HepG2 (cell line): ENCODE results near the gene ARSB. TPM values are rescaled to one million over a fixed set of nuclear protein-coding genes. Genes with fewer than 3 reads are reported as not detected.

Source experiments
- ATRX ChIP-seq: sonication (generic); formaldehyde crosslinking; IDR thresholded peaks from 2 replicates; pipeline ENCODE4 v1.4.0; 2020; ENCODE audit warnings: missing genetic modification reagents, borderline replicate concordance
- BATF2 ChIP-seq: sonication (generic); formaldehyde crosslinking; IDR thresholded peaks from 2 replicates; pipeline ENCODE4 v1.8.0; 2022; ENCODE audit warnings: mild to moderate bottlenecking, missing genetic modification reagents, moderate library complexity
- CBX2 ChIP-seq, 2 experiments: fragments of 200-600 bp in 1 of 2; sonication (generic); formaldehyde crosslinking in 1 of 2; IDR thresholded peaks; 2 replicates each; pipeline versions ENCODE4 v1.7.0 to v1.8.1; 2018 to 2022; ENCODE audit warnings: low read depth in 2 of 2, low read length in 1 of 2, mild to moderate bottlenecking in 1 of 2, missing genetic modification reagents in 1 of 2
- DNMT1 ChIP-seq: sonication (generic); formaldehyde crosslinking; IDR thresholded peaks from 2 replicates; pipeline ENCODE4 v1.5.1; 2020; ENCODE audit warnings: mild to moderate bottlenecking, missing genetic modification reagents
- FOXA3 ChIP-seq: IDR thresholded peaks from 2 replicates; pipeline ENCODE4 v1.6.1; 2016; ENCODE audit warnings: missing genetic modification reagents, missing compliant biosample characterization
- FOXK2 ChIP-seq: fragments of 450-650 bp; IDR thresholded peaks from 2 replicates; pipeline ENCODE4 v1.6.1; 2016
- GATA4 ChIP-seq: sonication (generic); IDR thresholded peaks from 2 replicates; pipeline ENCODE4 v1.6.1; 2016; ENCODE audit warnings: antibody characterized with exemption, low read depth, borderline replicate concordance
- HOXA3 ChIP-seq: sonication (generic); formaldehyde crosslinking; IDR thresholded peaks from 2 replicates; pipeline ENCODE4 v1.5.0; 2020; ENCODE audit warnings: missing genetic modification reagents
- MAX ChIP-seq: IDR thresholded peaks from 2 replicates; pipeline ENCODE4 v1.6.1; 2012; ENCODE audit warnings: inconsistent platforms
- MBNL3 ChIP-seq: fragments of 250-450 bp; sonication (Bioruptor Pico); conservative IDR thresholded peaks from 2 replicates; pipeline ENCODE4 v1.8.0; 2022; ENCODE audit warnings: mild to moderate bottlenecking, inconsistent platforms
- NR2F6 ChIP-seq, 2 experiments: IDR thresholded peaks; 2 replicates each; pipeline ENCODE4 v1.6.1; 2016; ENCODE audit warnings: antibody characterized with exemption in 1 of 2, mild to moderate bottlenecking in 1 of 2
- PAWR ChIP-seq: sonication (generic); formaldehyde crosslinking; IDR thresholded peaks from 2 replicates; pipeline ENCODE4 v1.4.0; 2020; ENCODE audit warnings: missing genetic modification reagents, mild to moderate bottlenecking, borderline replicate concordance
- PAX8 ChIP-seq: sonication (generic); formaldehyde crosslinking; IDR thresholded peaks from 2 replicates; pipeline ENCODE4 v1.8.0; 2022; ENCODE audit warnings: mild to moderate bottlenecking, missing genetic modification reagents, borderline replicate concordance
- PLRG1 ChIP-seq: fragments of 450-650 bp; conservative IDR thresholded peaks from 2 replicates; pipeline ENCODE4 v1.6.1; 2016
- SALL1 ChIP-seq: sonication (generic); formaldehyde crosslinking; IDR thresholded peaks from 2 replicates; pipeline ENCODE4 v1.8.0; 2022; ENCODE audit warnings: mild to moderate bottlenecking, missing genetic modification reagents
- SIX1 ChIP-seq: sonication (generic); formaldehyde crosslinking; IDR thresholded peaks from 2 replicates; pipeline ENCODE4 v1.4.0; 2020; ENCODE audit warnings: missing genetic modification reagents, borderline replicate concordance
- SKIL ChIP-seq: sonication (generic); formaldehyde crosslinking; IDR thresholded peaks from 2 replicates; pipeline ENCODE4 v1.8.0; 2022; ENCODE audit warnings: missing genetic modification reagents, mild to moderate bottlenecking, moderate library complexity, borderline replicate concordance
- SMAD9 ChIP-seq: sonication (generic); formaldehyde crosslinking; IDR thresholded peaks from 2 replicates; pipeline ENCODE4 v1.5.1; 2020; ENCODE audit warnings: mild to moderate bottlenecking, missing genetic modification reagents
- STAG1 ChIP-seq: sonication (generic); formaldehyde crosslinking; IDR thresholded peaks from 2 replicates; pipeline ENCODE4 v1.4.0; 2020; ENCODE audit warnings: missing genetic modification reagents
- SUZ12 ChIP-seq: fragments of 150-350 bp; IDR thresholded peaks from 2 replicates; pipeline ENCODE4 v1.6.1; 2014; ENCODE audit warnings: low read depth, low read length
- TBL1XR1 ChIP-seq: fragments of 150-350 bp; IDR thresholded peaks from 2 replicates; pipeline ENCODE4 v1.6.1; 2014; ENCODE audit warnings: borderline replicate concordance, low read length; ENCODE audit not compliant: partially characterized antibody
- ZFP36L1 ChIP-seq: sonication (generic); formaldehyde crosslinking; IDR thresholded peaks from 2 replicates; pipeline ENCODE4 v1.8.0; 2022; ENCODE audit warnings: mild to moderate bottlenecking, missing genetic modification reagents, moderate library complexity
- ZNF343 ChIP-seq: sonication (generic); formaldehyde crosslinking; IDR thresholded peaks from 2 replicates; pipeline ENCODE4 v1.4.0; 2020; ENCODE audit warnings: mild to moderate bottlenecking, missing genetic modification reagents
- ZNF605 ChIP-seq: sonication (generic); formaldehyde crosslinking; IDR thresholded peaks from 2 replicates; pipeline ENCODE4 v1.8.0; 2022; ENCODE audit warnings: mild to moderate bottlenecking, missing genetic modification reagents
- ZNF616 ChIP-seq: sonication (generic); formaldehyde crosslinking; IDR thresholded peaks from 2 replicates; pipeline ENCODE4 v1.5.0; 2020; ENCODE audit warnings: low read depth, mild to moderate bottlenecking, missing genetic modification reagents
- ZNF660 ChIP-seq: sonication (generic); formaldehyde crosslinking; IDR thresholded peaks from 2 replicates; pipeline ENCODE4 v1.5.1; 2020; ENCODE audit warnings: mild to moderate bottlenecking, low read depth, missing genetic modification reagents, borderline replicate concordance
- ZNF672 ChIP-seq: sonication (generic); formaldehyde crosslinking; IDR thresholded peaks from 2 replicates; pipeline ENCODE4 v1.8.1; 2022; ENCODE audit warnings: missing genetic modification reagents
- ZNF780A ChIP-seq: sonication (generic); formaldehyde crosslinking; IDR thresholded peaks from 2 replicates; pipeline ENCODE4 v1.8.0; 2022; ENCODE audit warnings: mild to moderate bottlenecking, missing genetic modification reagents, moderate library complexity
- polyA plus RNA-seq, 8 experiments: library from polyadenylated mRNA; depleted of rRNA in 3 of 8; stranded (reverse) in 7 of 8; unstranded in 1 of 8; fragments of >200 nt; fragmentation: Illumina TruSeq in 4 of 8; extraction: Trizol in 4 of 8; gene quantifications; 2 replicates each; pipeline versions ENCODE4 v1.2.1 to v1.2.3, GENCODE V29; 2011 to 2016; ENCODE audit warnings: low read depth in 4 of 8, missing spikeins in 1 of 8, mixed read lengths in 1 of 8; ENCODE audit not compliant: insufficient read depth in 1 of 8
- total RNA-seq, 5 experiments: library from RNA; depleted of rRNA; stranded (reverse); fragments of >200 nt; fragmentation: Illumina TruSeq; extraction: Trizol; gene quantifications; 2 replicates each; pipeline ENCODE4 v1.2.3, GENCODE V29; 2016; ENCODE audit warnings: low read depth in 1 of 5
- TF ChIP-seq, protein P1 (sequence below): sonication (generic); formaldehyde crosslinking; conservative IDR thresholded peaks from 2 replicates; pipeline ENCODE4 v1.8.1; 2023; ENCODE audit warnings: missing genetic modification reagents

Gene ARSB
- total and polyA plus RNA-seq, 2 of the 13 experiments (the other 11 are each of a cell fraction or from before 2014, with no cell fraction given): 52.6 to 66.4 TPM

DNA sequence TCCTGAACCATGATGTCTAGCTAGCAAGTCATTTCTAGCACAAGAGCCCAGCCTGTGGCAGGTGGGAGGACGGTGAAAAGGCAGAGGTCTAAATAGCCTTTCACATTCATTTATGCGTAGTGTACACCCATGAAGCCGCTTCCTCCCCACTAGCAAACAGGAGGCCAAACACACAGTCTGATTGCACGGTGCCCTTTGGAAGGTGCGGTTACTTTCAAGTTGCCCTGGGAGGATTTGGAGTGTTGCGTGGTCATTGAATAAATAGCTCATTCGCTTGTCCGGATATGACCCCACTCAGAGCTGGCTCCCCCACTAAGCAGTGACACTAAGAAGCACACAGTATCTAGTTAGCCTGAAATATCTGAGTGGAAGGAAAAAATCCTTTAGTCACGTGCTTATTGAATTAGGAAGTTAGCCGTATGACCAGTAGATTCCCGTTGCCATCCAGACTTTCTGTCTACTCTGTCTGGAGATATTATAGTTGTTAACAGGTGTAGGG, 664 bp upstream of the ARSB start (continued):
- TF ChIP-seq ZNF780A (CRISPR knock-in tag) (peak; percentile 92), HOXA3 (peak; percentile 93), PLRG1 (no peak), GATA4 (peak; percentile 87), PAWR (CRISPR knock-in tag) (no peak), SKIL (peak; percentile 97), ZNF660 (no peak), MAX (peak; percentile 82), SMAD9 (CRISPR knock-in tag) (no peak), ZNF672 (CRISPR knock-in tag) (0 out of 2 replicates have a peak, but pooled peaks have one; percentile 43), ZNF605 (peak; percentile 42), PAX8 (no peak), STAG1 (CRISPR knock-in tag) (peak; percentile 37), ATRX (CRISPR knock-in tag) (no peak), NR2F6 (IDR thresholded peaks at IDR 0.05) (peak; percentile 99), NR2F6 (CRISPR knock-in tag; IDR thresholded peaks at IDR 0.05) (peak; percentile 99), ZNF616 (CRISPR knock-in tag) (no peak), TBL1XR1 (peak; percentile 91), SIX1 (peak; percentile 60; the same call in 1 of the 2 replicates), FOXK2 (peak; percentile 72; the same call in 1 of the 2 replicates), CBX2 (IDR thresholded peaks at IDR 0.05; ENCODE audit: low read depth, low read length) (no peak), CBX2 (CRISPR knock-in tag; IDR thresholded peaks at IDR 0.05; ENCODE audit: low read depth) (peak; percentile 78; the same call in 1 of the 2 replicates), SALL1 (CRISPR knock-in tag) (peak; percentile 100), ZNF343 (CRISPR knock-in tag) (no peak), ZFP36L1 (CRISPR knock-in tag) (no peak), DNMT1 (CRISPR knock-in tag) (no peak), SUZ12 (no peak), MBNL3 (CRISPR knock-in tag) (no peak), BATF2 (CRISPR knock-in tag) (peak; percentile 90; the same call in 1 of the 2 replicates), FOXA3 (CRISPR knock-in tag) (peak; percentile 95)
- TF ChIP-seq, protein P1, sequence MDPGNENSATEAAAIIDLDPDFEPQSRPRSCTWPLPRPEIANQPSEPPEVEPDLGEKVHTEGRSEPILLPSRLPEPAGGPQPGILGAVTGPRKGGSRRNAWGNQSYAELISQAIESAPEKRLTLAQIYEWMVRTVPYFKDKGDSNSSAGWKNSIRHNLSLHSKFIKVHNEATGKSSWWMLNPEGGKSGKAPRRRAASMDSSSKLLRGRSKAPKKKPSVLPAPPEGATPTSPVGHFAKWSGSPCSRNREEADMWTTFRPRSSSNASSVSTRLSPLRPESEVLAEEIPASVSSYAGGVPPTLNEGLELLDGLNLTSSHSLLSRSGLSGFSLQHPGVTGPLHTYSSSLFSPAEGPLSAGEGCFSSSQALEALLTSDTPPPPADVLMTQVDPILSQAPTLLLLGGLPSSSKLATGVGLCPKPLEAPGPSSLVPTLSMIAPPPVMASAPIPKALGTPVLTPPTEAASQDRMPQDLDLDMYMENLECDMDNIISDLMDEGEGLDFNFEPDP (CRISPR knock-in tag): no peak
